NCI-H82 treated with DMSO at 0.1 percent for 48 hours (cell line): ENCODE measurements around the gene GEMIN4.
"Not testable (repeated sequence)": the region's sequence is repeated elsewhere in the genome, so short reads cannot be mapped to it uniquely, and the experiment has no call there.

Source experiments
- DNase-seq: peaks from one replicate; lab custom pipeline; 2025; ENCODE audit not compliant: unreplicated experiment; lab: John Stamatoyannopoulos, UW

GEMIN4 gene

GRCh38 chr17:781805-782731 lies 30.0 kb upstream of the GEMIN4 start, which contains the start of the genes GLOD4 and MRM3:
Gene GLOD4, minus strand, starts transcription at chr17:782280. Its CDS starts 25 bp downstream, at chr17:782255.
Gene MRM3, plus strand, starts transcription at chr17:782353. Its CDS starts 26 bp downstream, at chr17:782379.
- DNase-seq: peak; percentile 51

- DNase-seq: no peak
Observed at GRCh38 chr17:778096-778495, 26.0 kb upstream of the GEMIN4 start.

- no peak for DNase-seq
Observed at GRCh38 chr17:774313-774584, 22.2 kb upstream of the GEMIN4 start.

- DNase-seq: no peak
Observed at GRCh38 chr17:773467-774312, 21.6 kb upstream of the GEMIN4 start.

- DNase-seq: no peak
Observed at GRCh38 chr17:773016-773415, 21.0 kb upstream of the GEMIN4 start.

- no peak for DNase-seq
Observed at GRCh38 chr17:767076-767475, 15.0 kb upstream of the GEMIN4 start.

GRCh38 chr17:760371-760770 lies 8.3 kb upstream of the GEMIN4 start:
- DNase-seq: no peak

- no peak for DNase-seq
Observed at GRCh38 chr17:759964-760363, 7.9 kb upstream of the GEMIN4 start.

- not testable (repeated sequence) for DNase-seq
Observed at GRCh38 chr17:756010-756567, 4.0 kb upstream of the GEMIN4 start.

- not testable (repeated sequence) for DNase-seq
Observed at GRCh38 chr17:755319-755961, 3.4 kb upstream of the GEMIN4 start.

GRCh38 chr17:753418-753817 lies 1.4 kb upstream of the GEMIN4 start:
- DNase-seq: no peak

GRCh38 chr17:752620-753219 lies 656 bp upstream of the GEMIN4 start:
- no peak for DNase-seq

- no peak for DNase-seq
Observed at GRCh38 chr17:751269-752001, 629 bp downstream of the GEMIN4 start.

- peak; percentile 83 for DNase-seq
Observed at GRCh38 chr17:750431-751037, 1.5 kb downstream of the GEMIN4 start.

GRCh38 chr17:749359-749758 lies 2.7 kb downstream of the GEMIN4 start:
- DNase-seq: not testable (repeated sequence)

- not testable (repeated sequence) for DNase-seq
Observed at GRCh38 chr17:748604-749003, 3.5 kb downstream of the GEMIN4 start.

- no peak for DNase-seq
Observed at GRCh38 chr17:746783-747629, 5.1 kb downstream of the GEMIN4 start.

GRCh38 chr17:746181-746580 lies 5.9 kb downstream of the GEMIN4 start:
- no peak for DNase-seq

- no peak for DNase-seq
Observed at GRCh38 chr17:745406-745805, 6.7 kb downstream of the GEMIN4 start.
